Ramos (cell line): ENCODE measurements around the gene CDH8.

Experiments
- in situ Hi-C: fragments of 300-500 bp; cut with MboI; formaldehyde crosslinking; loops from one replicate; pipeline ENCODE4 v1.14.3; 2022; ENCODE audit warnings: low sequenced_read_pairs; ENCODE audit not compliant: unreplicated experiment

Gene CDH8

GRCh38 chr16:61877436-61877835, 158.8 kb downstream of the CDH8 start:
- in situ Hi-C loops, result no loop called here

GRCh38 chr16:61872778-61873119, 163.5 kb downstream of the CDH8 start:
- in situ Hi-C loops, result no loop called here

- in situ Hi-C loops, result no loop called here
Measured at GRCh38 chr16:61871837-61872777, 164.1 kb downstream of the CDH8 start.

GRCh38 chr16:61862221-61863155, 173.8 kb downstream of the CDH8 start:
- in situ Hi-C loops, result no loop called here

GRCh38 chr16:61858988-61859387, 177.2 kb downstream of the CDH8 start:
- in situ Hi-C loops, result no loop called here

GRCh38 chr16:61842666-61843065, 193.6 kb downstream of the CDH8 start:
- in situ Hi-C loops, result no loop called here

- in situ Hi-C loops, result no loop called here
Measured at GRCh38 chr16:61836804-61837393, 199.3 kb downstream of the CDH8 start.

- in situ Hi-C loops, result no loop called here
Measured at GRCh38 chr16:61834082-61834481, 202.2 kb downstream of the CDH8 start.

GRCh38 chr16:61831351-61831917, 204.8 kb downstream of the CDH8 start:
- in situ Hi-C loops, result no loop called here

- in situ Hi-C loops, result no loop called here
Measured at GRCh38 chr16:61829631-61830030, 206.6 kb downstream of the CDH8 start.

GRCh38 chr16:61823326-61823725, 212.9 kb downstream of the CDH8 start:
- in situ Hi-C loops, result no loop called here

- in situ Hi-C loops, result no loop called here
Measured at GRCh38 chr16:61820820-61821219, 215.4 kb downstream of the CDH8 start.

- in situ Hi-C loops, result no loop called here
Measured at GRCh38 chr16:61820398-61820797, 215.8 kb downstream of the CDH8 start.

GRCh38 chr16:61818850-61819249, 217.4 kb downstream of the CDH8 start:
- in situ Hi-C loops, result no loop called here

GRCh38 chr16:61817583-61818278, 218.5 kb downstream of the CDH8 start:
- in situ Hi-C loops, result no loop called here

GRCh38 chr16:61814726-61815347, 221.4 kb downstream of the CDH8 start:
- in situ Hi-C loops, result no loop called here

GRCh38 chr16:61813339-61813738, 222.9 kb downstream of the CDH8 start:
- in situ Hi-C loops, result no loop called here

- in situ Hi-C loops, result no loop called here
Measured at GRCh38 chr16:61812251-61812650, 224.0 kb downstream of the CDH8 start.

- in situ Hi-C loops, result no loop called here
Measured at GRCh38 chr16:61807551-61807950, 228.7 kb downstream of the CDH8 start.
